ENCODE measurements around the gene CYP2S1. TPM values are rescaled to one million over a fixed set of nuclear protein-coding genes. Genes with fewer than 3 reads are reported as not detected.
"Not testable (repeated sequence)": the region's sequence is repeated elsewhere in the genome, so short reads cannot be mapped to it uniquely, and the experiment has no call there.

The CYP2S1 gene, protein sequence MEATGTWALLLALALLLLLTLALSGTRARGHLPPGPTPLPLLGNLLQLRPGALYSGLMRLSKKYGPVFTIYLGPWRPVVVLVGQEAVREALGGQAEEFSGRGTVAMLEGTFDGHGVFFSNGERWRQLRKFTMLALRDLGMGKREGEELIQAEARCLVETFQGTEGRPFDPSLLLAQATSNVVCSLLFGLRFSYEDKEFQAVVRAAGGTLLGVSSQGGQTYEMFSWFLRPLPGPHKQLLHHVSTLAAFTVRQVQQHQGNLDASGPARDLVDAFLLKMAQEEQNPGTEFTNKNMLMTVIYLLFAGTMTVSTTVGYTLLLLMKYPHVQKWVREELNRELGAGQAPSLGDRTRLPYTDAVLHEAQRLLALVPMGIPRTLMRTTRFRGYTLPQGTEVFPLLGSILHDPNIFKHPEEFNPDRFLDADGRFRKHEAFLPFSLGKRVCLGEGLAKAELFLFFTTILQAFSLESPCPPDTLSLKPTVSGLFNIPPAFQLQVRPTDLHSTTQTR
- 0.45 TPM in 1 of 2 replicates, not detected in the other for total RNA-seq (ENCODE audit: low replicate concordance)

GRCh38 chr19:41192574-41193429, at the start of gene CYP2S1:
Gene CYP2S1, plus strand, starts transcription at chr19:41193219. Its CDS starts 46 bp downstream, at chr19:41193265.
- H3K4me3 ChIP-seq (ENCODE audit: low read depth, low read length) = peak within 1 kb of the TSS; percentile 60
- peak; percentile 39 for DNase-seq (ENCODE audit: low read depth)
- TF ChIP-seq CTCF (IDR thresholded peaks at IDR 0.05; ENCODE audit: insufficient read depth, low read length) = no peak

DNA sequence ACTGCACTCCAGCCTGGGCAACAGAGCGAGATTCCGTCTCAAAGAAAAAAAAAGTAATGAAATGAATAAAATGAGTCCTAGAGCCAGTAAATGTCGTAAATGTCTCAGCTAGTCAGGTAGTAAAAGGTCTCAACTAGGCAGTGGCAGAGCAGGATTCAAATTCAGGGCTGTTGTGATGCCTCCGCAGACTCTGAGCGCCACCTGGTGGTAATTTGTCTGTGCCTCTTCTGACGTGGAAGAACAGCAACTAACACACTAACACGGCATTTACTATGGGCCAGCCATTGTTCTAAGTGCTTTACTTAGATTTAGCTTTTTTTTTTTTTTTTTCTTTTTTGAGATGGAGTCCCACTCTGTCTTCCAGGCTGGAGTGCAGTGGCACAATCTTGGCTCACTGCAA, 48.6 kb upstream of the CYP2S1 start:
- TF ChIP-seq CTCF (IDR thresholded peaks at IDR 0.05; ENCODE audit: insufficient read depth, low read length) = peak; percentile 86
- peak; percentile 89 for DNase-seq (ENCODE audit: low read depth)
- H3K4me3 ChIP-seq (ENCODE audit: low read depth, low read length) = no peak overlapping the region

DNA sequence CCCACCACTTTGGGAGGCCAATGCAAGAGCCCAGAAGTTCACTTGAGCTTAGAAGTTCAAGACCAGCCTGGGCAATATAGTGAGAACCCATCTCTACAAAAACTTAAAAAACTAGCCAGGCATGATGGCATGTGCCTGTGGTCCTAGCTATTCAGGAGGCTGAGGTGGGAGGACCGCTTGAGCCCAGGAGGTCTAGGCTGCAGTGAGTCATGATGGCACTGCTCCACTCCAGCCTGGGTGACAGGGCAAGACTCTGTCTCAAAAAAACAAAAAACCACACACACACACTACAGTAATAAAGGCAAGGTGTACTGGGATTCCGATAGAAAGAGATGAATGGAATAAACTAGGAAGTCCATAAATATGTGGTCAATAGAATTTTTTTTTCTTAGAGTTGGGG, 43.2 kb upstream of the CYP2S1 start:
- H3K4me3 ChIP-seq (ENCODE audit: low read depth, low read length) = no peak overlapping the region
- no peak for DNase-seq (ENCODE audit: low read depth)
- TF ChIP-seq CTCF (IDR thresholded peaks at IDR 0.05; ENCODE audit: insufficient read depth, low read length) = no peak

GRCh38 chr19:41150986-41151385, 42.0 kb upstream of the CYP2S1 start:
- H3K4me3 ChIP-seq (ENCODE audit: low read depth, low read length); DNase-seq (ENCODE audit: low read depth): not testable (repeated sequence)

- no peak for TF ChIP-seq CTCF (IDR thresholded peaks at IDR 0.05; ENCODE audit: insufficient read depth, low read length)
- no peak overlapping the region for H3K4me3 ChIP-seq (ENCODE audit: low read depth, low read length)
Observed at GRCh38 chr19:41154060-41154459, 39.0 kb upstream of the CYP2S1 start.

GRCh38 chr19:41156207-41156606, 36.8 kb upstream of the CYP2S1 start:
- DNase-seq (ENCODE audit: low read depth) = peak; percentile 6
- TF ChIP-seq CTCF (IDR thresholded peaks at IDR 0.05; ENCODE audit: insufficient read depth, low read length) = peak; percentile 21

More at GRCh38 chr19:41154060-41154459, 39.0 kb upstream of the CYP2S1 start:
- DNase-seq (ENCODE audit: low read depth) = no peak

GRCh38 chr19:41159881-41160280, 33.1 kb upstream of the CYP2S1 start:
- no peak overlapping the region for H3K4me3 ChIP-seq (ENCODE audit: low read depth, low read length)
- no peak for TF ChIP-seq CTCF (IDR thresholded peaks at IDR 0.05; ENCODE audit: insufficient read depth, low read length)
- DNase-seq (ENCODE audit: low read depth) = peak; percentile 23

More at GRCh38 chr19:41156207-41156606, 36.8 kb upstream of the CYP2S1 start:
- H3K4me3 ChIP-seq (ENCODE audit: low read depth, low read length) = no peak overlapping the region

Data from fibroblast of the aortic adventitia (primary cell).